Activated CD8-positive, alpha-beta memory T cell treated with anti-CD3 and anti-CD28 coated beads, Interleukin-2, amount 50 U/mL, for 4 hours (primary cell): ENCODE measurements around the gene ANKRD44.

Source experiments
- DNase-seq: peaks from one replicate; pipeline ENCODE4 v3.0.0-alpha.2; 2020

ANKRD44 gene

DNA sequence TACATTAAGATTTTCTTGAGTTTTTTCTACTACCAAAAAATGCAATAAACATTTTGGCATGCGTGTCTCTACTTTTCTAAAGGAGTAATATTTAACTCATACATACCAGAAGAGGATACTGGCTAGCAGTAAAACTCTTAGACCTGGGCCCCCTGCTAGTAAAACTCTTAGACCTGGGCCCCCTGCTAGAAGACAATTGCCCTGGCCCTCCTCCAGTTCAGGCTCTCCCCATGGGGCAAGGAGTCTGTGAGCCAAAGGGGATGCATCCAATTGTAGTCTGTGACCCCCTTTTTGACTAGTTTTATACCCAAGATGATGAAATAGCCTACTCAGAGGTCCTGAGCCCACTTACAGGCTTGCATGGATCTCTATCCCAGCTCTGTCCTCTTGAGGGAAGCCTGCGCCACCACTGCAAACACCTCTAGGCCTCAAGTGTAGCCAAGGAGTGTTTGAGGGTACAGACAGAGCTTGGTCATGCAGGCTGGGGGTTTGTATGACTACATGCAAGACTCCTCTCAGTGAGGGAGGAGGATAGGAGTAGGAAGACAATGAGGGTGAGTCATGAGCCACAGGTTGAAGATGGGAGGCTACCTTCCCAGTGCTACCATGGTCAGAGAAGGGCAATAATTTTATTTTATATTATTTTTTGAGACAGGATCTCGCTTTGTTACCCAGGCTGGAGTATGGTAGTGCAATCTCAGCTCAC lies 338.9 kb downstream of the ANKRD44 start:
- no peak for DNase-seq

DNA sequence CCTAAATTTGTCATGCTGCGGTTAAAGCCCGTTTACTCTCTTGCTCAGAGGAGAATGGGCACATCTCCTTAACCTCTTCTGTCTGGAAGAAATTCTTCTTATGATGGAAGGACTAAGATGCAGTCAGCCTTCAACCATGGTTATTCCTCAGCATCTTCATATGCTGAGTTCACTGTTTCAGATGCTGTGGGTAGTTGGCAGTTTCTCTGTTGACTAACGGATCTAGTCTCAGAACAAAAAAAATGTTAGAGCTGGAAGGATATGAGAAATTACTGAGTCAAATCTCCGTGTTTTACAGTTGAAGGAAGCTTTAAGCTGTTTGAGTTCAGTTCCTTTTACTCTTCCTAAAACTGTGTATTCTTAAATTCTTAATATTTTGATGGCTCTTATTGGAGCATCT lies 340.5 kb downstream of the ANKRD44 start:
- DNase-seq: no peak

DNA sequence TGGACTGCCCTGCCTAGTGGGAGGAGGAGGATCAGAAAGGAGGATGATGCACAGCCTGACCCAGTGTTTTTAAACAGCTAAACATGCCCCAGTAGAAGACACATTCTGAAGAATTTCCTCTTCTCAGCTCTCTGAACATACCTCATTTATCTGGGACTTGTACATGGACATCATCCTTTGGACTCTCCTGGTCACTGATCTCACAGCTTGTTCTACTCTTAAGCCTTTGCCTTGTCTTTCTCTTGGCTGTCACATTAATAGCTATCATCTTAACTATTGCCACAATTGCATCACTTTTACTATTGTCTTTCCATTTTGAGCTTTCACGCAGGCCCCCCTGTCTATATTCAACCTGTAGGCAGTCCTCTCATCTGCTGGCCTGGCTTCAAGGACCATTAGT lies 342.1 kb downstream of the ANKRD44 start:
- DNase-seq: no peak

DNA sequence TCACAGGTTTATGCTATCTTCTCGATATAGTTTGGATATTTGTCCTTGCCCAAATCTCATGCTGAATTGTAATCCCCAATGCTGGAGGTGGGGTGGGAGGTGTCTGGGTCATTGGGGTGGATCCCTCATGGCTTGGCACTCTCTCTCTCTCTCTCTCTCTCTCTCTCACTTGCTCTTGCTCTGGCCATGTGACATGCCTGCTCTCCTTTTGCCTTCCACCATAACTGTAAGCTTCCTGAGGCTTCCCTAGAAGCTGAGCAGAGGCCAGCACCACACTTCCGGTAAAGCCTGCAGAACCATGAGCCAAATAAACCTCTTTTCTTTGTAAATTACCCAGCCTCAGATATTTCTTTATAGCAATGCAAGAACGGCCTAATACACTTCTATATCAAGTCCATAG lies 342.8 kb downstream of the ANKRD44 start:
- no peak for DNase-seq

DNA sequence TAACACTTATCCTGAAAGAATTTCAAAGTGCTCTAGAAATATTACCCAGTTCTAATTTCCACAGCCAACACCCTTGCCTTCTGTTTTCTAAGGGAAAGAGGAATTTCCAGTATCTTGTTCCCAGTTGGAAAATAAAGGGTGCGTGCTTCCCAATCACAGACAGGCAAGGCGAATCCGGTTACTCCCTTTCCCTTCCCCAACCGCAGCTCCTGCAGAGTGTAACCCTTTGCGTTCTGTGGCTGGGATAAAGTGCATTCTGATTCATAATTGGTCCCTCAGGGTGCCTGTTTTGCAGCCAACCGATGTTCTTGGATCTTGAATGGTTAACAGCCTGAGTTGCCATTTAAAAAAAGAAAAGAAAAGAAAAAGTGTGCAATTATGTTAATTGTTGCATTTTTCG lies 343.5 kb downstream of the ANKRD44 start:
- DNase-seq: no peak

DNA sequence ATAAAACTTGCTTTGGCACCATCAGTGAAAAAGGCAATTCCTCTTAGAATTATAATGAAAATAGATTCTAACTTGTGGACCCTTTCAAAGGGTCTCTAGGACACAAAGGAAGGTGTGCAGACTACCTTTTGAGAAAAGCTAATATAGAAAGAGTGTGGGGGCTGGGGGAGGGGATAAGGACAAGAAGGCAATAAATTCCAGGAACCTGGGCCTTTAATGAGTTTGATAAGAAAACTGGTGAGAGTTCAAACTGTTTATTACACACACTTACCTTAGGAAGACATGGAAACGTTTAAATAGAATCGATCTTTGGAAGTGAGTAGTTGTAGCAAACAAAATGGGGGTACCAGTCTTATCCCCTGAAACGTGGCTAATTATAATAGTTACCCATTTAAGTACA lies 344.5 kb downstream of the ANKRD44 start:
- no peak for DNase-seq

DNA sequence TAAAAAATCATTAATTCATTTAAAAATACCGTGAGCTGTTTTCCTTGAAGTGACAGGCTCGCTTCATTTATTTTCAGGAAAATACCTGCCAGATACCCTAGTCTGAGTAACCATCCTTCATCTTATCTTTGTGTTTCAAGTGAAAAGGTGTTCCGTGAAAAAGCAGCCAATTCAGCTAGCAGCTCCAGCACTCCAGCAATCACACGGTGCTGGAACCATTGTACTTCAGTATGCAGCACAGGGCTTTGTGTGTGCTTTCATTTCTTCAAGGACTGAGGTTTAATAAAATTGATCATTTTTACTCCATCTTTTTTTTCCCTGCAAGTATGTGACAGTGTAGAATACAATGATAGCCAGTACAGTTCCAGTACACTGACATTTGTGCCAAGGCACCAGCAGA lies 344.9 kb downstream of the ANKRD44 start:
- DNase-seq: no peak

DNA sequence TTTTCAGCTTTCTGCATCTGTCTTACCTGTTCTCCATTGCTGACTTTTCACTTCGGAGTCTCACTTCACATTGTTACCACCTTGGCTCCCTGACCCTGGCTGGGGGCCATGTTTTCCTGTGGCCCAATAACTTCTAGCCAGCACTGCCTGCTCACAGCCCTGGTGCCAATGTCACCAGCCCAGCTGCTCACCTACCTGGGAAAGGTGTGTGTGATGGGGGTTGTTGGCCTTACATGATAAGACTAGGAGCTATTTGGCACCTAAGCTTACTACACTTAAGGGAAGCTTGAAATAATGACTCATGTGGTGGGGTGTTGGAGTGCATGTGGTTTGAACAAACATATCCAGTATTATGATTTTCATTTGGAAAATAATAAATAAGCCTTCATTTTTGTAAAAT lies 346.6 kb downstream of the ANKRD44 start:
- DNase-seq: no peak

DNA sequence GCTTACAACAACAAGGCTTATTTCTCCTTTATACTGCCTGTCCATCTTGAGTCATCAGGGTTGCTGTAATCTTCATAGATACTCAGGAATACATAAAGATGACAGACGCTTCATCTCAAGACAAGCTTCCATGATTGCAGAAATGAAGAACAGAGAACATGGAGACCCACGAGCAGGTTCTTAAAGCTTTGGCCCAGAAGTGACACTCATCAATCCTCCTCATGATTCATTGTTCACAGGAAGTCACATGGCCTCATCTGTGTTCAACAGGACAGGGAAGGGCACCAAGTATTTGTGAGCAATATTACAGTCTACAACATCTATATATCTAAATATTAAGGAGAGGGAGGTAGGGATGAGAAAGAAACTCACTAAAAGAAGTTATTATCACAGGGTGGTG lies 347.5 kb downstream of the ANKRD44 start:
- DNase-seq: no peak

DNA sequence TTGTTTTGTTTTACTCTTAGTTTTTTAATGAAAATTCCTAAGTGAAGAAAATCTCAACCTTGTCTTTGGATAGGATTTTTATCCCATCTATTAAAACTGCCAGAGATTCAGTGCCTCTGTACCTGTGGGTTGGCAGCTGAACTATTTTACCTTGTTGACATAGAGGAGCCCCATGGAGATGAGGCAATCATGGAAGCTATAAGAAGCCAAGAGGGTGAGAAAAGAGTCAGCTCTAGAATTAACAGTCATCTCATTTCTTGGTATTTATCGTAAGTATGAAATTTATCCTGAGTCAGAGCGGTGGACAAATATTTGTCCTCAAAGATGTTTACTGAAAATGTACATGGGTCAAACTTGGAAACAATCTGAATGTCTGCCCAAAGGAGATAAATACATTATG lies 348.3 kb downstream of the ANKRD44 start:
- DNase-seq: no peak

DNA sequence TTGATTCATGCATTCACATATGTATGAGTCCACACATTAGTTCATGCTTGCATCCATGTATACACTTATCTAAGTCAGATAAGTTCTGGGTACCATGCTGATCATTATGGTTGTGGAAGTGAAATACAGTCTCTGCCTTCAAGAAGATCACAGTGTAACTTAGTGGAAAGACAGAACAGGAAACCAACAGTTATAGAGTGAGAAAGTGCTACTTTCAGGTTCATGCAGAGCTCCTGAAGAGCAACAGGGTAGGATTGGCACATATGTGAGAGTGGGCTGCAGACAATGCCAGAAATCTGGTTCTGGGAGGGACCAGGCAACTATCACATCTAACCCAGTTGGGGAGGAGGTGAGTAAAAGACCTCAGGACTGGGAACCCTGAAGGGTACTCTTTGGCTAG lies 348.7 kb downstream of the ANKRD44 start:
- no peak for DNase-seq

DNA sequence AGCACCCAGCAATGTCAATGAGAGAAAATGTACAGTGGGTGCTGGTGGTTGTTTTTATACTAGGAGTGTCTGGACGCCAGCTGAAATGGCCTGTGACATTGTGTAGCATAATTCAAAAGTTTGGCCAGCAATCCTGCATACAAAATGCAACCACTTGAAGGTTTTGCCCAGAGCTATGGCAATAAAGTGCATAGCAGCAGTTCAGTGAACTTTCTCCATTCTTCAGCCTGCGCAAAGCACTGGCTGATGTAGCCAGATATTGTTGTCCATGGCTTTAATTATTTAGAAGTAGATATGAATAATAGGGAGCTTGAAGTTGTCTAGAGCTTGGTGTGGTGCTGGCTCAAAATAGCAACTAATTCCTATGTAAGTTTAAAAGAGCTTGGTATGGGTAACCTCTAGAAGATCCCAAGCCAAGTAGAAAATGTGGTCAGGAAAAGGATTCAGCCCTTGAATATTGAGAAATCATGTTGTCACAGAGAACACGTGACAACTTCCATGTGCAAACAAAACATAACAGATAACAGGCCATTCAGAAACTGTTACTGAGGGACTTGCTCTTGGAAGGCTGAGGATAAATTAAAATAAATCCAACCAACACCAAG lies 350.7 kb downstream of the ANKRD44 start:
- DNase-seq: no peak

DNA sequence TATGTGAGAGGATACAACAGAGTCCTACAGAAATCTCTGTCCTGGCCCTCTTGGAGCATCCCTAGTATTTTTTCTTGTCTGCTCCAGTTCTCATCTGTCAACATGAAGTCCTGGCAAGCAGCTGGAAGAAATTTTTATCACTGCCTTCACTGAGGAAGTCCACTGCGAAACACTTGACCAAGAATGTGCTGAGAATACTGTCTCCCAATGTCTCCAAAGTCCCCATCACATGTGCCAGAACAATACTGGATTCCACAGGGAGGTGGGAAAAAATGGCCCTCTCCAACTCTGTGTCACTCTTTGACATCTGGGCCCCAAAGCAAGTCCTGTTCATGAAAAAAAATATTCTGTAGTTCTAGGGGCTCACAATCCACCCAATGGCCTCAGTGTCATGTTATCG lies 351.3 kb downstream of the ANKRD44 start:
- no peak for DNase-seq

DNA sequence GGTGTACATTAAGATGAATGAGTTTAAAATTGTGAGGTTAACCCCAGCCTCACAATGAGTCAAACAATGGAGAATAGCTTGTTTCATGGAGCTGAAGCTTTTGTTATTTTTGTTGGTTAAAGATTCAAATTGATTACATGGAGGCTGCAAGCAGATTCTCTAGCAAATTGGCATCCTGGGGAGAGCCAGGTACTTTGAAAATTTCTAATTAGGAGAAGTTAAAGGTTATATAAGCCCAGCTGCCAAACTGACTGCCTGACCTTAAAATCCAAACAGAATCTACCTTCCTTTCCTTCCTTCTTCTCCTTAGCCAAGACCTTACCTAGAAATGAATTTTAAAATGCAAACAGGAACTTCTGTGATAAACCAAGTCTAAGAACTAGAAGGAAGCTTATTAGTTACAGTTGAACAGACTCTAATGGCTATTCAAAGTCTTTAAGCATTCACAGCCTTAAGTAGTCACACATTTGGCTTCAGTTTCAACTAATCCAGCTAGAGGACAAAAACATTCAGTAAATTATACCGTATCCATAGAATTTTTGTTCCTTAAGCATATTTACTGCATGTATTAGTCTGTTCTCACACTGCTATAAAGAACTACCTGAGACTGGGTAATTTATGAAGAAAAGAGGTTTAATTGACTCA lies 352.6 kb downstream of the ANKRD44 start:
- no peak for DNase-seq

DNA sequence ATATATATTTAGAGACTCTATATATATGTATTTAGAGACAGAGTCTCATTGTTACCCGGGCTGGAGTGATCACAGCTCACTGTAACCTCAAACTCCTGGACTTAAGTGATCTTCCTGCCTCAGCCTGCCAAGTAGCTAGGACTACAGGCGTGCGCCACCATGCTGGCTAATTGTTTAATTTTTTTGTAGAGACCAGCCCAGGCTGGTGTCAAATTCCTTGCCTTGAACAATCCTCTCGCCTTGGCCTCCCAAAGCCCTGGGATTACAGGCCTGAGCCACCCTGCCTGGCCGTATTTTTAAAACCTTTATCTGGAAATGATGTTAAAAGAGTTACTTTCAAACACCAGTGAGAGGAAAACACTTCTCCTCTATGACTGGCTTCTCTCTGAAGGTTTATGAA lies 353.1 kb downstream of the ANKRD44 start:
- DNase-seq: no peak

DNA sequence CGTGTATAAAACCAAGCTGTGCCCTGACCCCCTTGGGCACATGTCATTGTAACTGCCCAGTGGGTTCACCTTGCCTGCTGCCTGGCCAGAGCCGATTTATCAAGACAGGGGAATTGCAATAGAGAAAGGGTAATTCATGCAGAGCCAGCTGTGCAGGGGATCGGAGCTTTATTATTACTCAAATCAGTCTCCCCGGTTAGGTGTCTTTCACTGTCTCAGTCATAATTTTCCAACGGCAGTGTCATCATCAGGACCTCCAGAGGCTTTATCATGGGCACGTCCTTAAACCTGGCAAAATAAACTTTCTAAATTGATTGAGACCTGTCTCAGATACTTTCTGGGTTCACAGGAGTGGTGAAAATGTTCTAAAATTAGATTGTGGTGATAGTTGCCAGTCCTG lies 354.5 kb downstream of the ANKRD44 start:
- no peak for DNase-seq

DNA sequence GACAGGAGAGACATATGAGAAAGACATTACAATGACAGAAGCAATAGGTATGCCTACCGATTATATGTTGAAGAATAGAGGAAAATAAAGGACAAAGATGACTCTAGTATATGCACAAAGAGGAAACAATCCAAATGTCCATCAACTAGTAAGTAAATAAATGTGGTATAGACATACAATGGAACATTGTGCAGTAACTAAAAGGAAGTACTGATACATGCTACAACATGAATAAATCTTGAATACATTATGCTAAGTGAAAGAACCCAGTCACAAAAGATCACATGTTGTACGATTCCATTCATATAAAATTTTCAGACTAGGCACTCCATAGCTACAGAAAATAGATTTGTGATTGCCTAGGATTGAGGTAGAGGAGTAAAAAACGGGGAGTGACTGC lies 355.5 kb downstream of the ANKRD44 start:
- DNase-seq: no peak

DNA sequence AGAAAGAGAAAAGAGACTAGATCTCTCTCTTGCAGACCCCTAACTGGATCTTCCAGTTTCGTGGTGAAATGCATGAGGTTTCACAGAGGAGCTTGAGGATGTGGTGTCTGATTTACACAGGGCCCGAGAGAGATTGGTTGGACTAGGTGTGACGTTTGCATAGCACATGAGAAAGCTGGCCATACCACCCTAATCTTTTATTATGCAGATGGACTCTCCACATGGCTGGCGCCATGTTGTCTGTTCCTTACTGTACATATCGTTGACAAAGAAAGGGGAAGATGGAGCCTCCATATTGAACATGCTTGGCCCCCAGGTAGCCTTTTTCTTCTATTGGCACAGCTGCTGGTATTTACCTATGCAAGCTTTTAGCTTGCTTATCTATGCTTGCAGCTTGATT lies 356.6 kb downstream of the ANKRD44 start:
- no peak for DNase-seq

DNA sequence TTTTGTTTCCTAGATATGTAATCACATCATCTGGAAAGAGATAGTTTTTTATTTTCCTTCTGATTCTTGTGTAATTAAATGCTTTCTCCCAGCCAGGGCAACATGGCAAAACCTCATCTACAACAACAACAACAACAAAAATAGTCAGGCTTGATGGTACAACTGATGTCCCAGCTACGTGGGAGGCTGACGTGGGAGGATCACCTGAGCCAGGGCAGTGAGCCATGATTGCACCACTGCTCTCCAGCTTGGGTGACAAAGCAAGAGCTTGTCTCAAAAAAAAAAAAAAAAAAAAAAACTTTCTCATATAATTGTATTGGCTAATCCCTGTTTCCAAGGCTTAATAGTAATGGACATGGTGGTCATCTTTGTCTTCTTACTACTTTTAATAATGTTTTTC lies 357.6 kb downstream of the ANKRD44 start:
- no peak for DNase-seq

DNA sequence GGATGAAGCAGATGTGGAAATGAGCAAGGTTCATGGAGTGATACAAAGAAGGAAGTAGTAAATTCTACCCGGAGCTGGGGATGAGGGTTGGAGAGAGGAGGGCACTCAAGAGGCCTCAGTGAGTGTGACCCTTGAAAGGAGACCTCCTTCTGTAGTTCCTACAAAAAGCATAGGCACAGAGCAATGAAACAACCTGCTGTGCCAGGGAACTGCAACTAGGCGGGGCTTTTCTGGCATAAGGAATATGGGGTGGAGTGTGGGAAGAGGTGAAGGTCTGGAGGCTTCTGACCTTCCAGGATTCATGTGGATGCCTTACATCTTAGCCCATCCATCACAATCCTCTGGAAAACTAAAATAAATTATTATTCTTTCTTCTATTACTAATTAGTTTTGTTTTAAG lies 358.6 kb downstream of the ANKRD44 start:
- no peak for DNase-seq

DNA sequence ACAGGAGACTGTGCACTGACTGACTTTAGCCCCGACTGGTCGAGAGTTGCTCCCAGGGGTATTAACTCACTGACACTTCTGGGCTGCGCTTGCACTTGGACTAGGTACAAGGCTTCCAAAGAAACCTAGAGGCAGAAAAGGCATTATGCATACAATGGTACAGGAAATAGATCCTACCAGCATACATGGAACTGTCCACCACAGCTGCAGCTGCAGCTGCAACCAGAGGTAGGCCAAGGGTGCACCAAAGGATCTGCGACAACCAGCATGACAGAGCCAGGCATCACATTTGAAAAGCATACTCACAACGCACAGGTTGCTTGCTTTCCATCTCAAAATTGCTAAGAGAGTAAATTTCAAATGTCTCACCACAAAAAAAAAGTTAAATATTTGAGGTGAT lies 361.5 kb downstream of the ANKRD44 start:
- no peak for DNase-seq

DNA sequence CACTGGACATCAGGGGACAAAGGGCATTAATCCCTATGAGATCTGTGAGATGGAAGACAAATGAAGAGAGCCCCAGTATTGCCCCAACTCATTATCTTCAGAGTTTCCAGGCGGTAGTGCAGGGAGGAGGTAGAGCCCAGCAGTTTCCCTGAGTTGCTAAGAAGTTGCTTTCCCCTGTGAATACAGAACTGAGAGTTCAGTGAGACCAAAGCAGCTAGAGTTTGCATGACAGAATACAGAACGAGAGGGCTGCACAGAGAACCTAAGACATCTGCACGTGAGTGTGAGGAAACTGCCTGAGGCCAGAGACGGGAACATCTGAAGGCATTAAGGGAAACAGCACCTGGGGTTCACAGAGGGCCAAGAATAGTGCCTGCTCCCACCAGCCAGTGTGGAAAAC lies 366.0 kb downstream of the ANKRD44 start:
- DNase-seq: no peak

DNA sequence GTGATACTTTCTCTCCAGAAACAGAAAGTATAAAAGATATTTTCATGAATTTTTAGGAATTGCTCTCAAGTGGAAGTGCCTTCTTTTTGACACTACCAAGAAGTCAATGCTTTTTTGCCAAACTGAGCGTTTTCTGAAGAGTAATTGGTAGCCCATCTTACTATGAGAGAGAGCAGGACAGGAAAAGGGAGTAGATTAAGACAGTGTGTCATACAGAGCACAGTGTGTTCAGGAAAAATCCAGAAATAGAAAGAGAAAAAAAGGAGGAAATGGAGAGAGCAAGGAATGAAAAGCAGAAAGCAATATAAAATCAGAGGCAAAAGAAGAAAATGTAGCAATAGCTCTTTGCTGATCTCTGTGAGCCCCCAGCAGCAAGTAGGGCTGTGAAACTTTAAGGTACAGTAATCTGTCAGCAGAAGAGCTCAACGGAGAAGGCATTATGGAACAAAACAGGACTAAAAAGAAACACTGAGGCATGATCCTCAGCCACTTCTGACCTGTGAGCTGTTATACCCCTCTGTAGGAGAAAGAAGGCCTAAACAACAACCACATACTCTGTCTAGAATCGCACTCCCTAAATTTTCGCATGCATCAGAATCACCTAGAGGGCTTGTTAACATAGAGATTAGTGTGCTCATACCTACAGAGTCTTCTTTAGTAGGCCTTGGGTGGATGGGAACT lies 369.0 kb downstream of the ANKRD44 start:
- no peak for DNase-seq

DNA sequence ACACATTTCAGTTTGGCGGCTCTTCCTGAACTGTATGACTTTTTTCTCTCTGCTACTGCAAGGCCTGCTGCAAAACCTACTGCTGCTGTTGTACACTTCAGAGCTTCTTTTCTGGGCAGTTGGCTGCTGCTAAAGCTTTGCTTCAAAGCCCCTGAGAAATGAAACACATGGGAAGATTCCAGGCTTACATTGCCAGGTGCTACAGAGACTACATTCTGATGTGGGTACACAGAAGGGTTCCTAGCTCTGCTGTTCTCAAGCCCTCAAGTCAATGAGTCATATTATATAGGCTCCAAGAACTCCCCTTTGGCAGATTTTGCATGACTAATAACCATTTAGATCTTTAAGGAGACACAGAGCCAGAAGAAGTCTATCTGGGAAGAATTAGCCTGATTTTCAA lies 371.2 kb downstream of the ANKRD44 start:
- DNase-seq: no peak
